Upper lobe of left lung (tissue), 6 donors: ENCODE results near the gene MARCHF6. TPM values are rescaled to one million over a fixed set of nuclear protein-coding genes. Genes with fewer than 3 reads are reported as not detected.

Experiments used
- ATAC-seq, 2 donors: fragments of 200-7000 bp; cut with Tn5 transposase; one replicate each; pipeline ENCODE4 v1.9.1; 2022; ENCODE audit warnings: mild to moderate bottlenecking in 2 of 2, moderate library complexity in 2 of 2; ENCODE audit not compliant: low FRiP score in 2 of 2
- DNase-seq, 2 donors: peaks; one replicate each; pipeline ENCODE4 v3.0.0-alpha.2; 2019 to 2020
- H3K27ac ChIP-seq, 4 donors: fragments of 200-600 bp; sonication (generic); one replicate each; pipeline ENCODE4 v1.5.1; 2016 to 2019
- H3K27me3 ChIP-seq, 4 donors: fragments of 200-600 bp; sonication (generic); one replicate each; pipeline ENCODE4 v1.5.1; 2017 to 2019
- H3K36me3 ChIP-seq, 4 donors: fragments of 200-600 bp; sonication (generic); one replicate each; pipeline ENCODE4 v1.5.1; 2016 to 2019
- H3K4me1 ChIP-seq, 4 donors: fragments of 200-600 bp; sonication (generic); one replicate each; pipeline ENCODE4 v1.5.1; 2018 to 2019
- H3K4me3 ChIP-seq, 4 donors: fragments of 200-600 bp; sonication (generic); one replicate each; pipeline ENCODE4 v1.5.1; 2017 to 2019; ENCODE audit warnings: mild to moderate bottlenecking in 2 of 4, moderate library complexity in 1 of 4
- H3K9me3 ChIP-seq, 4 donors: fragments of 200-600 bp; sonication (generic); one replicate each; pipeline ENCODE4 v1.5.1; 2018 to 2019
- CTCF ChIP-seq, 6 experiments: fragments of 450-650 bp in 4 of 6; fragments of 200-600 bp in 2 of 6; sonication (generic) in 2 of 6; IDR thresholded peaks; one replicate each; pipeline ENCODE4 v1.5.1; 2016 to 2019; ENCODE audit warnings: antibody characterized with exemption in 6 of 6
- EP300 ChIP-seq, 4 donors: sonication (generic); formaldehyde crosslinking; IDR thresholded peaks; one replicate each; pipeline ENCODE4 v1.5.1; 2017; ENCODE audit warnings: antibody characterized with exemption in 4 of 4, control low read depth in 2 of 4
- POLR2A ChIP-seq, 4 donors: fragments of 450-650 bp; IDR thresholded peaks; one replicate each; pipeline ENCODE4 v1.5.1; 2016 to 2017; ENCODE audit warnings: antibody characterized with exemption in 4 of 4, mild to moderate bottlenecking in 2 of 4
- POLR2AphosphoS5 ChIP-seq, 2 donors: sonication (generic); formaldehyde crosslinking; IDR thresholded peaks; one replicate each; pipeline ENCODE4 v1.5.1; 2017; ENCODE audit warnings: antibody characterized with exemption in 2 of 2
- WGBS, 2 donors: methylation state at CpG; one replicate each; pipeline ENCODE4 v1.1.5; 2017 to 2018; 5-methylcytosine and 5-hydroxymethylcytosine counted together
- total RNA-seq, 6 donors: library from RNA; depleted of rRNA in 4 of 6; stranded (reverse); fragments of >200 nt in 4 of 6; gene quantifications; one replicate each; pipeline versions ENCODE4 v1.1.0 to v1.2.1, GENCODE V29; 2016 to 2021
- donor health status: DM: no; HTN: no; CAD: no; lungs with moderate emphysema.
- donor health status: DM: no; HTN: yes; CAD: no; lungs with severe emphysema.

The MARCHF6 gene
- total RNA-seq, 6 donors from 2014 or later = 48.5 to 128 (median 110) TPM

GRCh38 chr5:10355071-10355889 lies 1.8 kb downstream of the MARCHF6 start:
- ATAC-seq = no peak
- H3K36me3 ChIP-seq = no peaks in the 10 kb centered on the region
- no peak for DNase-seq
- no peaks in the 10 kb centered on the region for H3K9me3 ChIP-seq
- H3K4me3 ChIP-seq = peak overlapping the region; percentile 12 to 95 (median 86)
- TF ChIP-seq CTCF (IDR thresholded peaks at IDR 0.05) (no peak), EP300 (IDR thresholded peaks at IDR 0.05) (no peak), POLR2A (IDR thresholded peaks at IDR 0.05) (no peak), POLR2AphosphoS5 (IDR thresholded peaks at IDR 0.05) (no peak)
- no peaks in the 10 kb centered on the region for H3K27me3 ChIP-seq
- 24 to 27% methylated on average over 16 of the region's 16 CpGs for WGBS, 2 donors
- H3K4me1 ChIP-seq = peaks cover 22 to 38% (median 31%) of the 10 kb centered on the region in 4 donors
- H3K27ac ChIP-seq = peak overlapping the region in 2 of 4 donors; percentile 99

DNA sequence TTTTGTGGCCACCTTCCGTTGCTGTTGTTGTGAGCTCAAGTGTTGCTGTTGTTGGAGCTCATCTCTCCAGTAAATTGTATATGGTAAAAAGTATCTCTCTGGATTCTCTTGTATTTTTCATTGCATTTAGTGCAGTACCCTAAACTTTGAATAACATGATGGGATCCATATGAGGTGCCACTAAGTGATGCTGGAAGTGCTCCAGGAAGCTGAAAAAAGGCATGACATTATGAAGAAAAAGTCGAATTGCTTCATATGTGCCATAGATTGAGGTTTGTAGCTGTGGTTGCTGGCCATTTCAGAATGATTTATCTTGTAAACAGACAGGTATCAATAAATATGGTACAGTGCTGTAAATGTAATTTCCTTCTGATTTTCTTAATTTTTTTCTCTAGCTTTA lies 5.5 kb downstream of the MARCHF6 start:
- no peaks in the 10 kb centered on the region for H3K27me3 ChIP-seq
- no peaks in the 10 kb centered on the region for H3K36me3 ChIP-seq
- ATAC-seq (no peak), DNase-seq (no peak)
- H3K27ac ChIP-seq = no peak overlapping the region
- no peak overlapping the region for H3K4me3 ChIP-seq
- TF ChIP-seq POLR2AphosphoS5 (IDR thresholded peaks at IDR 0.05) = no peak
- no peak for TF ChIP-seq POLR2A (IDR thresholded peaks at IDR 0.05)
- no peak for TF ChIP-seq CTCF (IDR thresholded peaks at IDR 0.05)
- no peak for TF ChIP-seq EP300 (IDR thresholded peaks at IDR 0.05)
- no peaks in the 10 kb centered on the region for H3K9me3 ChIP-seq
- H3K4me1 ChIP-seq = peaks cover 15 to 45% (median 28%) of the 10 kb centered on the region in 4 donors
- WGBS, 2 donors = 73 to 87% methylated on average over 2 of the region's 2 CpGs

DNA sequence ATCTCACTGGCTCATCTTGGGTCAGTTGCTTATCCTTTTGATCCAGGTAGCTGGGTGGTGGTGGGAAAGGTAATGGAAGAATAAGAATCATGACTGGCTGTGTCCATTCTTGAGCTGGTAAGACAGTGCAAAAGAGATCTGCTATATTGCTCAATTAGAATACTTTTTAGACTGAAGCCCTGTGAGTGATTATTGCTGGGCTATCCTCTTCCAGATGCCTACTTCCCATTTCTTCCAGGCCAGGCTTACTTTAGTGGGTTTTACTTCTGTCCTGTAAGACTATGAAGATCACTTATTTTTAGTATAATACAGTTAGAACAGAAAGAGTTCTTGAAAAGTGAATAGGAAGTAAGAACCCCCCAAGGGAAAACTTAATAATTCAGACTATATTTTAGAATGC lies 7.2 kb downstream of the MARCHF6 start:
- Histone ChIP-seq H3K27me3 (no peaks in the 10 kb centered on the region), H3K27ac (no peak overlapping the region), H3K4me3 (no peak overlapping the region), H3K36me3 (no peaks in the 10 kb centered on the region), H3K4me1 (peaks cover 15 to 45% (median 28%) of the 10 kb centered on the region in 4 donors), H3K9me3 (no peaks in the 10 kb centered on the region)
- DNase-seq (no peak), ATAC-seq (no peak)
- TF ChIP-seq EP300 (IDR thresholded peaks at IDR 0.05) (no peak), POLR2AphosphoS5 (IDR thresholded peaks at IDR 0.05) (no peak), POLR2A (IDR thresholded peaks at IDR 0.05) (no peak)

GRCh38 chr5:10363519-10364185 lies 10.2 kb downstream of the MARCHF6 start:
- WGBS, 2 donors = 93 to 94% methylated on average over 3 of the region's 3 CpGs
- DNase-seq (no peak), ATAC-seq (no peak)
- Histone ChIP-seq H3K36me3 (no peaks in the 10 kb centered on the region), H3K27ac (no peak overlapping the region), H3K27me3 (no peaks in the 10 kb centered on the region), H3K9me3 (no peaks in the 10 kb centered on the region), H3K4me1 (peaks cover 17 to 53% (median 29%) of the 10 kb centered on the region in 4 donors), H3K4me3 (no peak overlapping the region)
- TF ChIP-seq EP300 (IDR thresholded peaks at IDR 0.05) (no peak), POLR2AphosphoS5 (IDR thresholded peaks at IDR 0.05) (no peak), CTCF (IDR thresholded peaks at IDR 0.05) (no peak), POLR2A (IDR thresholded peaks at IDR 0.05) (no peak)

- Histone ChIP-seq H3K27me3 (no peaks in the 10 kb centered on the region), H3K9me3 (no peaks in the 10 kb centered on the region), H3K4me3 (no peak overlapping the region), H3K36me3 (no peaks in the 10 kb centered on the region), H3K4me1 (peaks cover 17 to 58% (median 29%) of the 10 kb centered on the region in 4 donors), H3K27ac (no peak overlapping the region)
- peak in 1 of 6 experiments; percentile 27 for TF ChIP-seq CTCF (IDR thresholded peaks at IDR 0.05)
- no peak for TF ChIP-seq EP300 (IDR thresholded peaks at IDR 0.05)
- TF ChIP-seq POLR2A (IDR thresholded peaks at IDR 0.05) = no peak
- TF ChIP-seq POLR2AphosphoS5 (IDR thresholded peaks at IDR 0.05) = no peak
- DNase-seq (no peak), ATAC-seq (peak in 1 of 2 donors; percentile 7)
- WGBS, 2 donors = 79 to 94% methylated on average over 1 of the region's 1 CpG
Measured at GRCh38 chr5:10364186-10364689, 10.7 kb downstream of the MARCHF6 start.
